ENCODE data around the gene PEX11G.
"Not testable (repeated sequence)": the region's sequence is repeated elsewhere in the genome, so short reads cannot be mapped to it uniquely, and the experiment has no call there.

Gene PEX11G

DNA sequence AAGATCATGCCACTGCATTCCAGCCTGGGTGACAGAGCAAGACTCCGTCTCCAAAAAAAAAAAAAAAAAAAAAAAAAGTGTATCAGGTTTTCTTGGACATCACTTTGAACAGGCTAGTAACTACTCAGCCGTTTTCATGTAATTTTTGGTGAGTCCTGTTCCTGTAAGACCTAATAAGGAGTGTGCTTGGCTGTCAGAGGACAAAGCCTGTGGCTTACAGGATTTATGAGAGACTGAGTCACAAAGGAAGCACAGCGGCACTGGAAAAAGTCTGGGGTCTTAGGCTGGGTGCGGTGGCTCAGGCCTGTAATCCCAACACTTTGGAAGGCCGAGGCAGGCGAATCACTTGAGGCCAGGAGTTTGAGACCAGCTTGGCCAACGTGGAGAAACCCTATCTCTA lies 55.4 kb downstream of the PEX11G start:
- not testable (repeated sequence) for DNase-seq (ENCODE audit: low read depth)

DNA sequence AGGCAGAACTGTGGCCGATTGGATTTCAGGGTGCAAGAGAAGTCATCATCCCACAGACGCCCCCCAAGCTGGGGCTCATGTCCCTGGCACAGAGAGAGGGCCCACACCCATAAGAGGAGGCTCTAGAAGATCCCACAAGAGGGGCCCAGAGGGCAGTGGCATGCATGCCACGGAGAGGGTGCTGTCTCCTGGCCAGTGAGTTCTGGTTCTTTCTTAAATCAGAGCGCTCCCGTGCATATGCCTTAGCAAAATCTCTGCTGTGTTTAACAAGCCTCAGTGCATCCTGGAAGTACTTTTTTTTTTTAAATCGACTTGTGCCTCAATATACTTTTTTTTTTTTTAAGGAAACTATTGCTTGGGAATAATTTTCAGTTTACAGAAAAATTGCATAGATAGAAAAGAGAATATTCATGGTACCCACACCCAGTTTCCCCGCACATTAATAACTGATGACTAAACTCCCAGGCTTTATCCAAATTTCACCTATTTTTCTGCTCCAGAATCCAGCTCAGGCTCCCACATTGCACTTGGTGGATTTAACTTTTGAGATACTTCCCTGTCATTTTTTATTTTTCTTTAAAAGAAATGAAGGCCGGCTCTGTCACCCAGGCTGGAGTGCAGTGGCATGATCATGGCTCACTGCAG lies 59.1 kb downstream of the PEX11G start:
- DNase-seq (ENCODE audit: low read depth) = no peak

DNA sequence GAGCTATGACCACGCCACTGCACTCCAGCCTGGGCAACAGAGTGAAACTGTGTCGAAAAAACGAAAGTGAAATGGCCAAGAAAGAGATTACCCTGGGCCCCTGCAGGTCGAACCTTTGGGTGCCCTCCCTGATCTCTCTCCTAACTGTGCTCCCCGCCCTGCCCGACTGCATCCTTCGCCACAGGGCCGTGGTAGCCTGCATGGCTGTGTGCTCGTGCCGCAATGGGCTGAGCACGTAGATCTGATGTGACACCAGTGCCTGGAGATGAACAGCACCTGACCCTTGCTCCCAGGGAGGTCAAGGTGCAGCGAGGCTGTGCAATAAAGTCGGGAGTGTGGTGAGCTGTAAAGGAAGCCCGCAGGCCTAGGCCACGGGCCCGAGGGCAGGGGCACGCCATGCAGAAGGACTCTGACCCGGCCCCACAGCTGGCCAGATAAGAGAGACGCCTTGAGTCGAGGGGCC lies 60.2 kb downstream of the PEX11G start:
- DNase-seq (ENCODE audit: low read depth) = no peak

DNA sequence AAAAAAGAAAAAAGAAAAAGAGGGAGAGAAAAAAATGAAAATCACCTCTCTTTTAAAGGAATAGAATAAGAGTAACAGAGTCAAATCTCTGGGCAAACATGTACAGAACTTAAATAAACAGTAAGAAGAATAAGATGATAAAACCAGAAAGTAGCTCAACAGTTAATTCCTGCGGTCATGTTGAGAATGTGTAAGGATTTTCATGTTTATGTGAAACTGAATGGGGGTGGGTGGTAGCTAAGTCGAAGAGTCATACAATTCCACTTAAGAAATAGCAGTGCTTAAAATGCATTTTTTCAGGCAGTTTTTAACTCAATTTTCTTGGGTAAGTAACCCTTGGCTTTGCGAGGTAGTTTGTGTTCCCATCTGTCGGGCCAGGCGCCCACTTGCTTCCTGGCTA lies 60.9 kb downstream of the PEX11G start:
- DNase-seq (ENCODE audit: low read depth) = no peak

DNA sequence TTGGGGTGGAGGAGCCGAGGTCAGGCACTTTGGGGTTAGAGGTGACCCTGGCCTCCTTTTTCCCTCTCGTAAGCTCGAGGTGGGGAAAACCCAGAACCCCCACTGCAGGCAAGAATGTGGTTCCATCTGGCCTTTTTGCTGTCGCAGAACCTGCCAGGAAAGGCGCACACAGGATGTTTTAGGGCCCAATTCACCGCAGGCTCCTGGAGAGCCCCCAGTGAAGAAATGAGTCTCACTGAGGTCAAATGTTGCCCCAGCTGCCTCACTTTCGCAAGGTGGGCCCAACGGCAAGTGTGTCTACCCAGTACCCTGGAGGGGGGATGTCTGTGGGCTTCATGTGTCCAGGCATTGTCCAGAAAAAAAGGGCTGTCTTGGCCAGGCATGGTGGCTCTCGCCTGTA lies 61.8 kb downstream of the PEX11G start:
- peak; percentile 5 for DNase-seq (ENCODE audit: low read depth)
